Fibroblast of skin of scalp (primary cell): Measurements from ENCODE around the gene NEURL1.

Experiments used
- DNase-seq: peaks from one replicate; pipeline ENCODE4 v3.0.0-alpha.2; 2013

NEURL1 gene

DNA sequence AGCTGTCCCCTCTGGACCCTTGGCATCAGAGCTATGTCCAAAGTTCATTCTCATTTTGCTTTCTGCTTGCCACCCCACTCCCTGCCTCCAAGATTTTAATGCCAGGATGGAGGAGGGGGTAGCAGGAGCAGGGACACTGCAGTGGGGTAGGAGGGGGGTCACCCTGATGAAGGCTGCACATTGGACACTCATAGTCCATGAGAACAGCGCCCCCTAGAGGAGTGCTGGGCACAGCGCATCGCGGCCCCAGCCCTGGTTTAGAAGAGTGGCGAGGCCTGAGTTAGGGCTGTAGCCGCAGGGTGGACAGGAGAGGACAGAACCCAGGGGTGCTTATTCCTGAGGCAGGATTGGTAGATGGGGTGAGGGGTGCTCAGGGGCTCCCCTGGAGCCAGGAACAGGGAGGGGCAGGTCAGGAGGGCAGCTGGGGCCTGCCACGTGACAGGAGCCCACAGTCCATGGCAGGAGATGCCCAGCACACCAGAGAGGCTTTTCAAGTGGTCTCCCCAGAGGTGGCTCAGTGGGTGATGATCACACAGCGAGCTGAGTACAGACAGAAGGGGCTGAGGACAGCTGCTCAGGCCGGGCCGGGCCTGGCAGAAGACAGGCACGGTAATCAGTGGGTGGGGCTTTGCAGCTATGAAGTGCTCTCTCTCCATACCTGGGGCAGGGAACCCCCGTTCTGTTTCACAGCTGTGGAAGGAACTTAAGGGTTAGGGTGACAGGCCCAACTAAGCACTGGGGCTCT lies 71.4 kb downstream of the NEURL1 start:
- DNase-seq, result no peak

DNA sequence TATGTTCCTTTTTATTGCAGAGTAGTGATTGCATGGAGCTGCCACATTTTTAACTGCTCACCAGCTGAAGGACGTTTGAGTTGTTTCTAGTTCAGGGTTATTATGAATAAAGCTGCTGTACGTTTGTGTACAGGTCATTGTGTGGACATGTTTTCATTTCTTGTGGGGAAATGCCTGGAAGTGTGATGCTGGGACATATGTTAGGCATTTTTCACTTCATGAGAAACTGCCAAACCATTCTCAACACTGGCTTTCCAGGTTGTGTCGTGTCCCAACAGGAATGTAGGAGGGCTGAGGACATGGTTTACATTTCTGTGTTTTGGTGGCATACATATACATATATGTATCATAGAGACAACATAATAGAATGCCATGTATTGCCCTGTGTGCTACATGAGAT lies 73.0 kb downstream of the NEURL1 start:
- DNase-seq, result peak; percentile 12

DNA sequence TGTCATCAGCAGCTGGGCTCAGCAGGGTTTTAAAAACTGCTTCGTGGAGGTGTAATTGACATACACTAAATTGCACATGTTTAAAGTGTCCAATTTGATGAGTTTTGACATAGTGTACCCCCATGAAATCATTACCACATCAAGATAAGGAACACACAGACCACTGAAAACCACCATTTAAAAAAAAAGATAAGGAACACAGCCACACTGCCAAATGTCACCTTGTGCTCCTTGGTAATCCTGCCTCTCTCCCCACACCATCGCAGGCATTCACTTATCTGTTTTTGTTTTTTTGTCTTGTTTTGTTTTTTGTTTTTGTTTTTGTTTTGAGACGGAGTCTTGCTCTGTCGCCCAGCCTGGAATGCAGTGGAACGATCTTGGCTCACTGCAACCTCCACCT lies 75.0 kb downstream of the NEURL1 start:
- no peak for DNase-seq

DNA sequence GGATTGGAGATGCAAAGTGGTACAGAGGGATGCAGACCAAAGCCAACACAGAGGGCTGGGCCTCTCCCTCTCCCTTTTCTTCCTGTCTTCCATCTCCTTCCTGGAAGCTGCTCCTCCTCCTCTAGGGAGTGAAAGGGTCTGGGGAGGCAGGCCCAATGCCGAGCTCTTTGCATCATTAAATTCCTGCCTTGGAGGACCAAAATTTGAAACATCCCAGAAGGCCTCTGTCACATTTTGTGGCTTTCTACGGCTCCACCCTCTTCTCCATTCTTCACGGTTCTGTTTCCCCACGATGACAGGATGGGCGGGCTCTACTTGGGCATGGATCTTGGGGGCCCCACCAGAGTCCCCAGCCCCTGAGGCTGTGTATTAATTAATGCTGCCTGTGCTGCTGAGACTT lies 76.4 kb downstream of the NEURL1 start:
- DNase-seq, result peak; percentile 54

DNA sequence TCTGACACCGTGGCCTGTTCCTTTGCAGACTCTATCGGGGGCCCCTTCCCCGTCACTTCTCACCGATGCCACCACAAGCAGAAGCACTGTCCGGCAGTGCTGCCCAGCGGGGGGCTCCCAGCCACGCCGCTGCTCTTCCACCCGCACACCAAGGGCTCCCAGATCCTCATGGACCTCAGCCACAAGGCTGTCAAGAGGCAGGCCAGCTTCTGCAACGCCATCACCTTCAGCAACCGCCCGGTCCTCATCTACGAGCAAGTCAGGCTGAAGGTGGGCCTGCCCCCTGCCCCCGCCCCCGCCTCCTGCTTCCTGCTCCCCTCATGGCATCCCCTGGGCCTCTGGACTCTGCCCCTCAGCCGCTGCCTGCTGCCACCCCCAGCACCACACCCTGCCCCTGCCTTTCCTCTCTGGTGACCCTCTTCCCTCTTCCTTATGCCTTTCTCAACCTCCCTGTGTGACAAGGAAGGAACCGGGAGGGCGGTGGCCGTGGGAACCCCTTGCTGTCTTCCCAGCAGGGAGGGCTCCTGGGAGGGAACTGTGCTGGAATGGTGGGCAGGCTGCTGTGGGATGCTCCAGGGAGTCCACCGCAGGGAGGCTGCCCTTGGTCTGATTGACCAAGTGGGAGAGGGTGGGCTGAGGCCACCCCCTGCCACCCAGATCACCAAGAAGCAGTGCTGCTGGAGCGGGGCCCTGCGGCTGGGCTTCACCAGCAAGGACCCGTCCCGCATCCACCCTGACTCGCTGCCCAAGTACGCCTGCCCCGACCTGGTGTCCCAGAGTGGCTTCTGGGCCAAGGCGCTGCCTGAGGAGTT lies 77.5 kb downstream of the NEURL1 start:
- DNase-seq, result no peak

DNA sequence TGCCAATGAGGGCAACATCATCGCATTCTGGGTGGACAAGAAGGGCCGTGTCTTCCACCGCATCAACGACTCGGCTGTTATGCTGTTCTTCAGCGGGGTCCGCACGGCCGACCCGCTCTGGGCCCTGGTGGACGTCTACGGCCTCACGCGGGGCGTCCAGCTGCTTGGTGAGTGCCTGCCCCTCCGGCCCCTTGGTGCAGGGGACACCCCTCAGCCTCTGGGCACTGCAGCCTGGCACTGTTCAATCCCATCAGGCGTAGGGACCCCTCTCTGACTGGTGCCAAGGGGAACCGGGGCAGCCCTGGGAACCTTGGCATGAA lies 78.1 kb downstream of the NEURL1 start:
- DNase-seq, result no peak

DNA sequence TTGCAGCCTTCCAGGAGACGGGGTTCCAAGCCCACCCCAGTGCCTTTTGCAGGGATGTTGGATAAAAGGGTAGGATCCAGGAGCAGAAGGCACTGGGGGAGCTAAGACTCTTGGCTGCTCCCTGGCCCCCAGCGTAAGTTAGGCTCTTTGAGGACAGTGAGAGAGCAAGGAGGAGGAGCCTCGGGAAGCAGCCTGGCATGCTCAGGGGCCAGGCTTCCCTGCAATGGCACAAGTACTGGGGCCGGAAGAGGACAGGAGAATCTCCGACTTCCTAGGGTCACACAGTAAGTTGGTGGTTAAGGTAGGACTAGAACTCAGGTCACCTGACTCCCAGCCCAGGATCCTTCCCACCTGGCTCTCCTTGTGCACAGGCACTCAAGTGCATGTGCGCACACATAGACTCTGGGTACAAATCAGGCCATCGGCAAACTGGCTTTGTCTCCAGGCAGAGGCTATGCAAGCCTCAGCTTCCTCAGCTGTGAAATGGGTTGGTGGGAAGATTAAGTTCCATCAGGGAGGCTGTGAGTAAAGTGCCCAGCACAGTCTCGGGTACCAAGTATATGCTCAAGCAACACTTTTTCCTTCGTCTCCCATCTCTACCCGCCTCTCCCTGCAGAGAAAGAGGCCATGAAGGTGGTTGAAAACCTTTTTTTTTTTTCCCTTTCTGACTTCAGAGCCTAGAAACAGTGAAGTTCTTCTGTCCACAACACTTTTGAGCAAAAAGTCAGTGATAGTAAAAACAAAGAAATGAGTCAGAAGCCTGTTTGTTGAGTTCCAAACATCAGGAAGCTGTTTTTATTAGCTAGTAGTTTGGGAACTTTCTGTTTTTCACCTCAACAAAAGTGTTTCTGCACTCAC lies 79.1 kb downstream of the NEURL1 start:
- no peak for DNase-seq

DNA sequence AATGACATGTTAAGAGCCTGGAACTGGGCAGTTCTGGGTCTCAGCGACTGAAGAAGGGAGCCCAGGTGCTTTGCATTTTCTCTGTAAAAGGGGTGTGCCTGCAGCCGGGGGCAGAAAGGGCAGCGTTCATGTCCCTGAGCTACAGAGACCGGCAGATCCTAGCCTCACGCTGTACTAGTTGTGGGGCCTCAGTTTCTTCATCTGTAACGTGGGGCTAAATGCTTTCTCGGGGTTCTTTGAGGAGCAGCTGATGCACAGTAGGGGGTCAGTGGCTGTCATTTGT lies 79.6 kb downstream of the NEURL1 start:
- DNase-seq, result no peak

DNA sequence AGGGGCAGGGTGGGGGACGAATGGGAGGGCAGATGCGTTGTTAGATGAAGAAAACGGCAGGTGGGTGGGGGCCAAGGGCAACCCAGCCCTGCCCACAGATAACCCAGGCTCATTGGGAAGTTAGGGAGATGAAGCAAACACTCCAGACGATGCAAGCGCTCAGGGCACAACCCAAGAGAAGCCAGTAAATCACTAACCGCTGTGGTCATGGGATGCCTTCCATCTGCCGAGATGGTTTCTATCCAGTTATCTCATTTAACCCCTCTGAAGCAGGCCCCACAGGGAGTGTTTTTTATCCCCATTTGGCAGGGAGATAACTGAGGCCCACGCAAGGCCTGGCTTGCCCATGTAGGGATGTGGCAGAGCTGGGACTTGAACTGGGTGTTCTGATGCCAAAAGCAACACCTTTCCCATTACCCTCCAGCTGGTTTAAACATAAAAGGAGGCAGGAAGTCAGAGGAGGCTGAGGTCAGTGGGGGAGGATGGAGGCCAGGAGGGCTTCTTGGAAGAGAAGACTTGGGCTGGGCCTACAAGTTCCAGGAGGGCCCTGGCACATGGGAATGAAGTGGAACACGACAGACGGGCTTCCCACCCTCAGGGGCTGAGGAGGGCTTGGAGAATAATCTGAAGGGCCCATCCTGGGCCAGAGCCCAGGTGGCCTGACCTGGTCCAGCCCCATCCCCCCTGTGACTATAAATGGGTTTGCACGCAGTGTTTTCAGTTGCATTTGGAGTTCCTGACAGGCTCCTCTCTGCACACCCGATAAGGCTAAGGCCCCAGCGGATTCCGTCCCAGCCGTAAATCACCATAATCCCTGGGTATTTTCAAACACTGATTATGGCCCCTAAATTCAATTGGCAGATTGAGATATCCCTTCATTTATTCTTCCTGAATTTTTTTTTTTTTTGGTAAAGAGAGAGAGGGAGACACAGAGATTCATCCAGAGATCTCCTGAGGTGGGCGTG lies 80.9 kb downstream of the NEURL1 start:
- no peak for DNase-seq

DNA sequence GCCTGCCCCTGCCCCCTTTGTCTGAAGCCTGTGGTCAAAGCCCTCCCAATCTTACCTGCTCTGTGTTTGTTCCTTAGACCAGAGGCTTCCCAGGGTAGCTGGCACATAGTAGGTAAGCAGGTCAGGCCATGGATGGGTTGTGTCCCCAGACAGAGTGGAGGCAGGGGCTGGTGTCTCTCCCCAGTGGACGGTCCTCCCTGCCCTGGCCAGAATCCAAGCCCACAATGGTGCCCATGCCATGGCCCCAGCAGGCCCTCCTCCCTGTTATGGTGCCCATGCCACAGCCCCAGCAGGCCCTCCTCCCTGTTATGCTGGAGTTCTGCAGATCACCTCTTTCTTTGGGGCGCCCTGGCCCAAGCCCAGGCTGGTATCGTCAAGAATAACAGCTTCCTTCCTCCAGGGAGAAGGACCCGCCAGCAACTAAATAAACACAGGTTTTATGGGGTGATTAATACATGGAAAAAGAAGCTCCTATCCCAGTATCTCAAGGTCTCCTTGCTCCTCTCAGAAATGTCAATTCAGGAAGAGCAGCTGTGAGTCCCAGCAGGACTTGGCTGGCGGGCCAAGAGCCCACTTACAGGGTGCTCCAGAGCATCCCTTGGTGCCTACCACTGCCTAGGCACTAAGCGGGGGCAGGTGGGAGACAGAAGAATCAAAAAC lies 82.0 kb downstream of the NEURL1 start:
- no peak for DNase-seq

DNA sequence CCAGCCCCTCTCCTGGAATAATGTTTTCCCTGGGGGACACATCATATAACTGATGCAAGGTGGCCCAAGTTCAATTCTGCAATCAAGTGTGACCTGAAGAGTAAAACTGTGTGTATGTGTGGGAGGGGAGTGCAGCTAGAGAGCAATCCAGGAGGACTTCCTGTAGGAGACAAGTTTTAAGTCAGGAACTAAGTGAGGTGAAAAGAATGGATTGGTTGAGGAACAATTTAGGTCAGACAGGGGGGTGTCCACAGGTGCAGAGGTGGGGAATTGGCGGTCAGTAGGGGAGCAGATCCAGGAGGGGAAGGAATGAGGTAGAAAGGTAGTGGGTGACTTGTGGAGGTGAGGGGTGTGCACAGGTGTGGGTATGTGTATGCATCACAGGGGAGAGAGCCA lies 82.6 kb downstream of the NEURL1 start:
- no peak for DNase-seq

DNA sequence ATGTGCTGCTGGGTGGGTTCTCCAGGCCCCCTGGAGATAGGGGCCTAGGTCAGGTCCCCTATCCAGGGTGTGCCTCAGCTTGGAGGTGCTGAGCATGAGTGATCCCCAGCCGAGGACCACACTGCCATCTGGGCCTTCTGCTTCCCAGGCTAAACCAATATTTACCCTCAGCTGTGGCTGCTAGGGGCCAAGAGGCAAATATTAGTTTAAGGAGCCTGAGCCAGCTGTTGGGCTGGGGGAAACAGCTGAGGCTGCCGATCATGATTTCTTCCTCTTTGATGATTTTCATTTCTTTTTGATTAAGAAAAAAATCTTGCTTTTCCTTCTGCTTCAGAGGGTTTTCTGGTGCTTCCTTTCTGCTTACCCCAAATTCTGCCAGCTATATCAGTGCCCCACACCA lies 83.4 kb downstream of the NEURL1 start:
- DNase-seq, result no peak

DNA sequence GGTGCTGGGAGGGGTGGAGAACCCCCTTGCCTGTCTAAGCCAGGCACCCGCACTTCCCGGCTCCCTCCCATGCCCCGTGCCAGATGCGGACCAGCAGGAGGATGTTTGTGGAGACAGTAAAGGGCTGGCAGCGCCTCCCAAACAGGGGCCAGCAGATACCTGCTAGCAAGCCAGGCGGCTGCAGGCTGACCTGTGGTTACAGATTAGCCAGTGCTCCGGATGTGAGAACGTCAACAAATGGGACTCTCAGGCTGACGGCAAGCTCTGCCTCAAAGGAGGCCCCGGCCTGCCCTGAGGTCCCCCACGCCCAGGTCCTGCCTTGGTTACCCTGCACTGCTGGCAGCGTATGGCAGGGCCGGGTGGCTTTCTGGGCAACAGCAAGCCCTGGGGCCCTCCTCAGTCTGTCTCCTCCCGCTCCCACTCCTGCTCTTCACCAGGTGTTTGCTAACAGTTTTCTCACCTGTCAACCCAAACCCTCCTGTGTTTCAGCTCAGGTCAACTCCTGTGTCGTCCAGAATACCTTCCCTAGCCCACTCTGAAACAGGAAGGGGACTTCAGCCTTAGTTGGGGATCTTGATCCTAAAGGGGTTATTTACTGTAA lies 85.4 kb downstream of the NEURL1 start:
- no peak for DNase-seq

DNA sequence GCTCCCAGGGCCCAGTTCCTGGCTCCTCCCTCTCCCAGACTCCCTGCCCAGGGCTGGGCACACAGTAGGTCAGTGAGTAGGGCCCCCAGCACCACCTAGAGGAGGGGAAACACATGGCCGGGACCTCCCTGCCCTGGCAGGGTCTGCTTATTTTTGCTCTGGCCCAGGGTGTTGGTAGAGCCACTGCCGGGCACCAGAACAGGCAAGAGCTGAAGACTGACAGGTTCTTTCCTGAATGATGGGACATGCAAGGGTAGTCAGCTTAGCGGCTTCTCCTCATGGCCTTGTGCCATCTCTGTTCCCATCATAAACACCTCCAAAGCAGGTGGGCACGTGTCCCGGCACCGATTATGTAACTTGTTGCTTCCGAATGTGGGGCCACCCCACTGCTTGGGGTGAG lies 86.5 kb downstream of the NEURL1 start:
- no peak for DNase-seq

DNA sequence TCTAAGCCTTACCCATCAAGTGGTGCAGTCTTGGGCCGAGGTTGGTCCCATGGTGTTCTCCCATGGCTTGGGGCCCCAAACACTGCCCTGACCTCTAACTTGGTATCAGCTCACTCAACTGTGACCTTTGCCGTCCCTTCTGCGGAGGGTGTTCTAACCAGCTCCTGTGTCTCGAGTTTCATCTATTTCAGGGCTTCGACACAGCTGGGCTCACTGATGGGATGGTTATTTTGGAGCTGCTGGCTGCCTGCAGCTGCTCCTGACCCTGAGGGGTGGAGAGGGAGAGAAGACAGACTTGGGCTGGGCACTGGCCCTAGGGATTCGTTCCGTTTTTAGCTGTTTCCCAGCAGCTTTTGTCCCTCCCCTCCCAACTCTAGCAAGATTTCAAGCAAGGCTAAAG lies 86.9 kb downstream of the NEURL1 start:
- no peak for DNase-seq

DNA sequence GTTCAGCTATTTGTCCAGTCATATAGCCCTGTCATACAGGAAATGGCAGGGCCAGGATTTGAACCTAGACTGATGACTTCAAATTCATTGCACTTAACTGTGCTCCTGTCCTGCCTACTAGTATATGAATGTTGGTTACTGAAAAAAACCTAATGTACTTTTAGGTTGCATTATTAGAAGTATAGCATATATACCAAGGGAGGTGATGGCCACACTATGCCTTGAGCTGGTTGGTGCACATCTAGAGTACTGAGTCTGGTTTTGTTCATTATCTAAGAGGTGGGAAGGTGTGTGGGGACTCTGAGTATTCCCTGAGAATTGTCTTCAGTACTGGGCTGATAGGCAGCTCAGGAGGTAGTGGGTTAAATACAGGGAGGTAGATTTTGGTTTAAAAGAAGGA lies 88.0 kb downstream of the NEURL1 start:
- DNase-seq, result no peak

DNA sequence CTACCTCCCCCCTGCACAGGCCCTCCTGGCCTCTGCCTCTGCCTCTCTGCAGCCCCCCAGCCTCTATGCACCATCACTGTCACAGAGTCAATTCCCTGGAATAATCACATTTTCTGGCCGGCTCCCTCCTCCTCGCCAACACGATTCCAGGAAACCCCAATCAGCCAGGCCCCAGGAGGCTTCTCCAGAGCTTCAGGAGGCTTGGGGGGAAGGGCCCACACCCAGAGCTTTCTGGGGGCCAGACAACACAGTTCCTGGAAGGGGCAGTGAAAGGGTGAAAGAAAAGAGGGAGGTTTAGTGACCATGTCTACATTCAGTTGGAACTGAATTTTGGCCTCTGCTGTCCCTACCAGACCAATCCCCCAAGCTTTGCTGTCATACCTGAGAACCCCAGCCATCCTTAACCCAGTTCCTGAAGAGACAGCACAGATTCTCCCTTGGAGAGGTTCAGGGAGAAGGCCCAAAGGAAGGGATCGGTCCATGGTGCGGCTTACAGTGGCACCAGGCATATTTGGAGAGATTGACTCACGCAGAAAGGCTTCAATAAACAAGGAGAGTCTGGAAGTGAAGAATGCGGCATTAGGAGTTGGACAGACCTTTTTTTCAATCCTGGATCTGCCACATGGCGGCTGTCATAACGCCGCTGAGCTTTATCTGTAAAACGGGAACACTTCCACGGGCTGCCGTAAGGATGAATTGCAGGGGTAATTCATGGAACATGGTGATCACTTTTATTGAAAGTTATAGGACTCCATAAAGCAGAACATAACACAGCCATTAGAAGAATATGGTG lies 89.0 kb downstream of the NEURL1 start:
- no peak for DNase-seq

DNA sequence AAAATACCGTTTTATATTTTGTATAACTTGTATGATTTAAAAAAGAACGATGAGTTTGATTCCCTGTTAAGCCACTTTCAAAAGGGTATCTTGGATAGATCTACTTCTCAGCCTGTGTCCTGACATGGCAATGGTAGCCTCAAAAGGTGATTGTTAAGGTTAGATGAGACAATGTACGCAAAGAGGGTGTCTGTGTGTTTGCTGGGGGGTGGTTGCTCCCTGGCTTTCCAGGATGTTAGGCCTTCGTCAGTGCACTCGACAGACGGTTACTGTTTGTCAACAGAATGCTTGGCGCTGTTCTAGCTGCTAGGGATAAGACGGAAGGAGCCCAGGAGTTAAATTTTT lies 90.3 kb downstream of the NEURL1 start:
- no peak for DNase-seq

DNA sequence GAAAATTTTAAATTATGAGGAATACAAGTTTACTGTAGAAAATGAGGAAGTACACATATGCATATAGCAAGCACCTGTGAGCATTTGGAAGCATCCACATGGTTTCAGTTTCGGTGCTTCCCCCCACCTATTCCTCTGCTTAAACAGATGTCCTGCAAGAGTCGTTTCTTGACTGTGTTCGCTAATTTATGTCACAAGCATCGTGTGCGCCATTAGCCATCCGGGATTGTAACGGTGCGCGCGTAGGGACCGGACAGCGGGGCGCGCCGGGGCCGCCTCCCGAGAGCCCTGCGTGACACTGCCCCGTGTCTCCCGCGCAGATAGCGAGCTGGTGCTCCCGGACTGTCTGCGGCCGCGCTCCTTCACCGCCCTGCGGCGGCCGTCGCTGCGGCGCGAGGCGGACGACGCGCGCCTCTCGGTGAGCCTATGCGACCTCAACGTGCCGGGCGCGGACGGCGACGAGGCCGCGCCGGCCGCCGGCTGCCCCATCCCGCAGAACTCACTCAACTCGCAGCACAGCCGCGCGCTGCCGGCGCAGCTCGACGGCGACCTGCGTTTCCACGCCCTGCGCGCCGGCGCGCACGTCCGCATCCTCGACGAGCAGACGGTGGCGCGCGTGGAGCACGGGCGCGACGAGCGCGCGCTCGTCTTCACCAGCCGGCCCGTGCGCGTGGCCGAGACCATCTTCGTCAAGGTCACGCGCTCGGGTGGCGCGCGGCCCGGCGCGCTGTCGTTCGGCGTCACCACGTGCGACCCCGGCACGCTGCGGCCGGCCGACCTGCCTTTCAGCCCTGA lies 90.9 kb downstream of the NEURL1 start:
- peak; percentile 58 for DNase-seq

DNA sequence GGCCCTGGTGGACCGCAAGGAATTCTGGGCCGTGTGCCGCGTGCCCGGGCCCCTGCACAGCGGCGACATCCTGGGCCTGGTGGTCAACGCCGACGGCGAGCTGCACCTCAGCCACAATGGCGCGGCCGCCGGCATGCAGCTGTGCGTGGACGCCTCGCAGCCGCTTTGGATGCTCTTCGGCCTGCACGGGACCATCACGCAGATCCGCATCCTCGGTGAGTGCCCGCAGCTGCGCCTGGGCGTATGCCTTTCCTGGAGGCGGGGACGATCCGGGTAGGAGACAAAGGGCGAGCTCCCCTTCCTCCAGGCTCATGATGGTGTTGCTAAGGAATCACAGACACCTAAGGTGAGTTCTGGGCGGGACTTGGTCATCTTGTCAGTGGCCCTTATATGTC lies 91.5 kb downstream of the NEURL1 start:
- no peak for DNase-seq
